SU-DHL-6 (cell line): ENCODE data around the gene ZNF69.
"Not testable (repeated sequence)": the region's sequence is repeated elsewhere in the genome, so short reads cannot be mapped to it uniquely, and the experiment has no call there.

Experiments
- H2AFZ ChIP-seq: fragments of 200-600 bp; sonication (generic); 2 replicates; pipeline ENCODE4 v1.6.1; 2014; ENCODE audit warnings: low read depth, mild to moderate bottlenecking, moderate library complexity, mixed read lengths, antibody characterized with exemption, low read length; ENCODE audit not compliant: severe bottlenecking
- H3F3A ChIP-seq: fragments of 200-600 bp; shearing (Covaris generic); 2 replicates; pipeline ENCODE4 v1.6.0; 2016; ENCODE audit warnings: antibody characterized with exemption, mild to moderate bottlenecking; ENCODE audit not compliant: insufficient read depth
- H3K27ac ChIP-seq: fragments of 200-600 bp; sonication (generic); 2 replicates; pipeline ENCODE4 v1.5.1; 2016; ENCODE audit warnings: low read depth, mild to moderate bottlenecking, low read length, moderate library complexity, mixed read lengths
- H3K27me3 ChIP-seq: fragments of 200-600 bp; sonication (generic), shearing (Covaris generic); 2 replicates; pipeline ENCODE4 v1.6.0; 2014; ENCODE audit warnings: mild to moderate bottlenecking, low read length
- H3K36me3 ChIP-seq: fragments of 200-600 bp; sonication (generic); 2 replicates; pipeline ENCODE4 v1.6.1; 2014; ENCODE audit warnings: mild to moderate bottlenecking, low read length, mixed read lengths
- H3K4me2 ChIP-seq: fragments of 300-600, 200-600 bp; shearing (Covaris generic), sonication (generic); 2 replicates; pipeline ENCODE4 v1.6.0; 2014; ENCODE audit warnings: low read length, low read depth, mild to moderate bottlenecking; ENCODE audit not compliant: poor library complexity, severe bottlenecking
- H3K4me3 ChIP-seq: fragments of 200-600 bp; sonication (generic); 2 replicates; pipeline ENCODE4 v1.5.1; 2014; ENCODE audit warnings: antibody characterized with exemption, low read length, mild to moderate bottlenecking, mixed read lengths; ENCODE audit not compliant: insufficient read depth, poor library complexity, severe bottlenecking
- H3K79me2 ChIP-seq: fragments of 200-600 bp; sonication (generic); 2 replicates; pipeline ENCODE4 v1.6.1; 2014; ENCODE audit warnings: mild to moderate bottlenecking, low read length, moderate library complexity; ENCODE audit not compliant: insufficient read depth
- H3K9ac ChIP-seq: fragments of 200-600 bp; sonication (generic); 2 replicates; pipeline ENCODE4 v1.7.0; 2014; ENCODE audit warnings: mild to moderate bottlenecking, low read length
- H3K9me2 ChIP-seq: fragments of 200-600 bp; sonication (generic); replicated peaks from 2 replicates; pipeline ENCODE4 v1.6.1; 2014; ENCODE audit warnings: low read length; ENCODE audit not compliant: insufficient read depth
- H3K9me3 ChIP-seq: fragments of 200-600 bp; sonication (generic); 2 replicates; pipeline ENCODE4 v1.6.1; 2014; ENCODE audit warnings: low read length, mixed read lengths; ENCODE audit not compliant: insufficient read depth
- H4K20me1 ChIP-seq: fragments of 200-600 bp; sonication (generic); 2 replicates; pipeline ENCODE4 v1.6.1; 2014; ENCODE audit warnings: low read depth, mild to moderate bottlenecking, antibody characterized with exemption, low read length, moderate library complexity, mixed read lengths
- EZH2phosphoT487 ChIP-seq: fragments of 200-600 bp; sonication (generic), shearing (Covaris generic); conservative IDR thresholded peaks from 2 replicates; pipeline ENCODE4 v1.6.1; 2018; ENCODE audit warnings: mild to moderate bottlenecking, antibody characterized with exemption, low read length, moderate library complexity, mixed read lengths
- TF ChIP-seq, protein P1 (sequence below): fragments of 200-600 bp; sonication (generic); IDR thresholded peaks from one replicate; pipeline ENCODE4 v1.5.1; 2017; ENCODE audit warnings: antibody characterized with exemption, mild to moderate bottlenecking, low read length, moderate library complexity; ENCODE audit not compliant: insufficient read depth, poor library complexity, severe bottlenecking

Gene ZNF69

DNA sequence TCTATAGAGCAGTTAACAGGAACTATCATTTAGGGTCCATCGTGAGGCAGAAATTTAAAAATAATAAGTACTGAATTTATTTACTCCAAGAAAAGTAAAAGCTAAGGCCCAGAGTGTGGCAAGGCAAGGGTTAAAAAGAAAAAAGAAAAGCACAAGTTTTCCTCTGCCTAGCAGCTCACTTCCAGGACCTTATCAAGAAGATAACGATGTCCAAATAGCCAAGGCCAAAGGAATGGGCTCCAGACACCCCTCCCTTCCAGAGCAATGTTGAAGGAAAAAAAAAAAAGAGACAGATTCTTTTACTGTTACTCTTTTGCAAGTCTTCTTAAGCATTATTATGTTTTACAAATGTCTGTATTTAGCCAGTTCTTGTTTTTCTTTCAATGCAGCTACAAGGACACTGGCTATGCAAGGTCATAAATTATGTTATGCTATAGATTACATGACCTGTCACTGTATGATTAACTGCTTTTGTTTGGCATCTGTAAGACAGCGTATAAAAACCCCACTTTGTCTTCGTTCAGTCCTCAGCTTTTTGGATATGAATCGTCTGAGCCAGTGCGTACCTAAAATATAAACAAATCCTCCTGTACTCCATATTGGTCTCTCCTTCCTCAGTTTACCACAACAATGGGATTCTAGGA is 34.4 kb downstream of the ZNF69 start:
- peaks cover 18% of the 10 kb centered on the region for H3K79me2 ChIP-seq
- H3K4me3 ChIP-seq = no peak overlapping the region
- no peak for TF ChIP-seq EZH2phosphoT487
- H3F3A ChIP-seq = peaks cover 10% of the 10 kb centered on the region; the same call in 1 of the 2 replicates
- H3K9ac ChIP-seq = no peak overlapping the region
- H3K9me3 ChIP-seq = no peaks in the 10 kb centered on the region
- no peak overlapping the region for H2AFZ ChIP-seq
- H3K4me2 ChIP-seq = no peak overlapping the region
- no peaks in the 10 kb centered on the region for H4K20me1 ChIP-seq
- H3K36me3 ChIP-seq = no peaks in the 10 kb centered on the region
- no peak overlapping the region for H3K27ac ChIP-seq
- H3K9me2 ChIP-seq = no peaks in the 10 kb centered on the region
- no peaks in the 10 kb centered on the region for H3K27me3 ChIP-seq

DNA sequence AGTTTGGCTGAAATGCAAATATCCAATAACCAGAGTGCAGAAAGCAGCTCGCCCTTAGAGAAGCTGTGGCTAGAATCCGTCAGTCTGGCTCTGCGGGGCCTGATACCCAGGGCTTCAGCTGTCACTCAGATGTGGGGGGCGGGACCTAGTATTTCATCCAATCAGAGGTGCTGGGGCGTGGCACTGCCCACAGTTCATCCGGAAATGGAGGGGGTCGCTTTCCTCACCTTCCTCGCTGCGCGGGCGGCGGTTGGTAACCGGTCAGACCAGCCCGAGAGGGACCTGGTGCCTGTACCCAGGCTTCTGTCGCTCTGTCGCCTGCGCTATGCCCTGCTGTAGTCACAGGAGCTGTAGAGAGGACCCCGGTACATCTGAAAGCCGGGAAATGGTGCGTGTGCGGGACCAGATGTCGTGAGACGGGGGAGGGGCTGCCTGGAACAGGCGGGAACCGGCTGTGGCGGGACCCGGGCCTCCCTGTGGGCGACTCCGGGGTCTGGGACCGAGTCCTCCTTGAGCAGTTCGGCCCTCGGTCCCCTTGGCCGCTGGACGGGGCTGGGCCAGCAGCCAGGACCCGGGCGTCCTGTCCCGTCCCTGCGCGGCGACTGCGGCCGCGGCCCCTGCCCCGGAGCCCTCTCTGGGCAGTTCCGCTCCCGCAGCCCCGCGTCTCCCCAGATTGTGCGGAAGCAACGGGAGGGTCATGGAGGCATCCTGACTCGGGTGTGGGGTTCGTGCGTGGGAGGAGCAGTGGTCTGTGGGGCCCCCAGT is 37.5 kb downstream of the ZNF69 start, which contains the start of gene ZNF700:
TSS of gene ZNF700 (plus strand) at position 222 of the 765 bp plus-strand sequence. CDS start at position 326, 104 bp downstream.
- TF ChIP-seq, protein P1, sequence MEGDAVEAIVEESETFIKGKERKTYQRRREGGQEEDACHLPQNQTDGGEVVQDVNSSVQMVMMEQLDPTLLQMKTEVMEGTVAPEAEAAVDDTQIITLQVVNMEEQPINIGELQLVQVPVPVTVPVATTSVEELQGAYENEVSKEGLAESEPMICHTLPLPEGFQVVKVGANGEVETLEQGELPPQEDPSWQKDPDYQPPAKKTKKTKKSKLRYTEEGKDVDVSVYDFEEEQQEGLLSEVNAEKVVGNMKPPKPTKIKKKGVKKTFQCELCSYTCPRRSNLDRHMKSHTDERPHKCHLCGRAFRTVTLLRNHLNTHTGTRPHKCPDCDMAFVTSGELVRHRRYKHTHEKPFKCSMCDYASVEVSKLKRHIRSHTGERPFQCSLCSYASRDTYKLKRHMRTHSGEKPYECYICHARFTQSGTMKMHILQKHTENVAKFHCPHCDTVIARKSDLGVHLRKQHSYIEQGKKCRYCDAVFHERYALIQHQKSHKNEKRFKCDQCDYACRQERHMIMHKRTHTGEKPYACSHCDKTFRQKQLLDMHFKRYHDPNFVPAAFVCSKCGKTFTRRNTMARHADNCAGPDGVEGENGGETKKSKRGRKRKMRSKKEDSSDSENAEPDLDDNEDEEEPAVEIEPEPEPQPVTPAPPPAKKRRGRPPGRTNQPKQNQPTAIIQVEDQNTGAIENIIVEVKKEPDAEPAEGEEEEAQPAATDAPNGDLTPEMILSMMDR = no peak
- TF ChIP-seq EZH2phosphoT487 = no peak
- Histone ChIP-seq H3K4me3 (peak within 1 kb of the TSS; percentile 93), H4K20me1 (no peaks in the 10 kb centered on the region), H3K9me3 (no peaks in the 10 kb centered on the region), H3K27ac (peak within 1 kb of the TSS; percentile 88), H2AFZ (peak within 1 kb of the TSS; percentile 75), H3K36me3 (peaks cover 15% of the 10 kb centered on the region), H3K9ac (peak within 1 kb of the TSS; percentile 92), H3K9me2 (no peaks in the 10 kb centered on the region), H3K4me2 (peak within 1 kb of the TSS; percentile 70), H3F3A (peaks cover 10% of the 10 kb centered on the region; the same call in 1 of the 2 replicates), H3K27me3 (no peaks in the 10 kb centered on the region), H3K79me2 (peaks cover 46% of the 10 kb centered on the region)

DNA sequence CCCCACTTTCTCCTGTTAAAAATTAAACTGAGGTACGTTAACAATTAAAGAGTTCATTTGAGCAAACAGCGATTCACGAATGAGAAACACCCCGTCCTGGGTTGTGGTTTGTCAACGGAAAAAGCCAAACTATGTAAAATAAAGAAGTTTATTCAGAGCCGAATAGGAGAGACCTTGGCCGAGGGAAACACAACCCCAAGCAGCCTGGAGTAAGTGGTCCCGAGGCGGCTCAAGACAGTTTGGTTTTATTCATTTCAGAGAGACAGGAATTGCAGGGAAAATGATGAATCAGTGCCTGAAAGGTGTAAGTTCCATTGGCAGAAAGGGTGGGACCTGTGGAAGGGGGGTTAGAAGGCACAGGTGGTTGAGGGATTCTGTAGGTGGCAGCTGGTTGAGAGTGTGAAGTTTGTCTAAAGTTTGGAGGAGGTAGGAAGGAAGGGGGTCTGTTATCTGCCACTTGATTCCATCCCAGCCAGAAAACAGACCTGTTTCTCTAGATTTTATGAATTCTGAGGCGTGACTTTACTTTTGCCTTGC is 38.1 kb downstream of the ZNF69 start:
- H3K9me3 ChIP-seq, H4K20me1 ChIP-seq, H3K9me2 ChIP-seq, H3K27me3 ChIP-seq: not testable (repeated sequence)
- H3K36me3 ChIP-seq = peaks cover 18% of the 10 kb centered on the region
- peak overlapping the region; percentile 92 for H3K9ac ChIP-seq
- H3K79me2 ChIP-seq = peaks cover 52% of the 10 kb centered on the region
- peak overlapping the region; percentile 70 for H3K4me2 ChIP-seq
- peaks cover 11% of the 10 kb centered on the region; the same call in 1 of the 2 replicates for H3F3A ChIP-seq
- H3K27ac ChIP-seq = peak overlapping the region; percentile 88
- peak overlapping the region; percentile 47 for H2AFZ ChIP-seq
- peak overlapping the region; percentile 93 for H3K4me3 ChIP-seq

DNA sequence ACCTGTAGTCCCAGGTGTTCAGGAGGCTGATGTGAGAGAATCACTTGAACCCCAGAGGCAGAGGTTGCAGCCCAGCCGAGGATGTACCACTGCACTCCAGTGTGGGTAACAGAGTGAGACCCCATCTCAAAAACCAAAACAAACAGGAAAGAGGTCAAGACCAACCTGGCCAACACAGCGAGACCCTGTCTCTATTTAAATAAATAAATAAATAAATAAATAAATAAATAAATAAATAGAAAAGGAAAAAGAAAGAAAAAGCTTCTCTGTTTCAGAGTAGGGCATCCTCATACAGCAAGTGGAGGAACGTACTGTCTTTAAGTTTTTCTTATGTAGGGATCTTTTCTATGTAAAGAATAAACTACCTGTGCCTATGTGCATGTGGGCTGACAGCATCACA is 39.6 kb downstream of the ZNF69 start:
- Histone ChIP-seq H3K79me2 (peaks cover 67% of the 10 kb centered on the region), H3K4me3 (no peak overlapping the region), H3K9ac (no peak overlapping the region), H3K9me3 (no peaks in the 10 kb centered on the region), H3K27ac (no peak overlapping the region), H3F3A (peaks cover 16% of the 10 kb centered on the region; the same call in 1 of the 2 replicates), H3K27me3 (no peaks in the 10 kb centered on the region), H3K36me3 (peaks cover 27% of the 10 kb centered on the region), H3K4me2 (peak overlapping the region; percentile 70), H3K9me2 (no peaks in the 10 kb centered on the region), H4K20me1 (no peaks in the 10 kb centered on the region), H2AFZ (no peak overlapping the region)
- no peak for TF ChIP-seq EZH2phosphoT487
- TF ChIP-seq, protein P1 = no peak
